HEK293 (cell line): ENCODE results near the gene CASP8AP2.

Experiments used
- CTCF ChIA-PET: fragments of 350-600 bp; formaldehyde crosslinking; extraction: SDS; loops from one replicate; lab custom pipeline; 2021; ENCODE audit warnings: antibody characterized with exemption; lab: Yijun Ruan, JAX
- POLR2A ChIA-PET: fragments of 300-600 bp; formaldehyde crosslinking; extraction: SDS; loops from one replicate; lab custom pipeline; 2020; ENCODE audit warnings: antibody characterized with exemption, inconsistent platforms; lab: Yijun Ruan, JAX
- H3K27ac ChIP-seq: fragments of 200-500 bp; sonication (Bioruptor generic); 2 replicates; pipeline ENCODE4 v1.5.1; 2014; ENCODE audit warnings: low read depth, low read length, control low read depth, inconsistent platforms; ENCODE audit errors: extremely low read depth
- H3K36me3 ChIP-seq, 2 experiments: fragments of 200-500 bp in 1 of 2; sonication (Bioruptor generic) in 1 of 2; 1 replicate in 1 of 2; 2 replicates in 1 of 2; pipeline ENCODE4 v1.5.1; 2014 to 2017; ENCODE audit warnings: inconsistent platforms in 2 of 2, low read length in 2 of 2; ENCODE audit not compliant: control insufficient read depth in 2 of 2, insufficient read depth in 1 of 2
- H3K4me1 ChIP-seq: fragments of 200-500 bp; sonication (Bioruptor generic); 2 replicates; pipeline ENCODE4 v1.5.1; 2014; ENCODE audit warnings: mild to moderate bottlenecking, low read length, inconsistent platforms; ENCODE audit not compliant: control insufficient read depth, insufficient read depth
- H3K4me3 ChIP-seq: 2 replicates; pipeline ENCODE4 v1.5.1; 2011; ENCODE audit warnings: low read depth, mild to moderate bottlenecking, control low read depth, low read length, moderate library complexity
- H3K9me3 ChIP-seq: fragments of 200-500 bp; sonication (Bioruptor generic); 2 replicates; pipeline ENCODE4 v1.5.1; 2014; ENCODE audit warnings: low read depth, low read length, inconsistent platforms; ENCODE audit not compliant: control insufficient read depth, insufficient read depth
- ATF2 ChIP-seq: fragments of 450-650 bp; formaldehyde crosslinking; IDR thresholded peaks from 2 replicates; pipeline ENCODE4 v1.5.1; 2016; ENCODE audit warnings: missing biosample characterization, missing genetic modification characterization, low read depth
- EGR2 ChIP-seq: fragments of 450-650 bp; formaldehyde crosslinking; IDR thresholded peaks from 2 replicates; pipeline ENCODE4 v1.5.1; 2016; ENCODE audit warnings: low read depth, missing biosample characterization, missing genetic modification characterization
- HOXD13 ChIP-seq: sonication (generic); formaldehyde crosslinking; IDR thresholded peaks from 2 replicates; pipeline ENCODE4 v1.8.0; 2022; ENCODE audit warnings: missing genetic modification reagents, borderline replicate concordance
- KLF16 ChIP-seq: fragments of 450-650 bp; formaldehyde crosslinking; IDR thresholded peaks from 2 replicates; pipeline ENCODE4 v1.5.1; 2017; ENCODE audit warnings: missing biosample characterization, missing genetic modification characterization
- PRDM6 ChIP-seq: fragments of 450-650 bp; formaldehyde crosslinking; IDR thresholded peaks from 2 replicates; pipeline ENCODE4 v1.5.1; 2017; ENCODE audit warnings: missing biosample characterization, missing genetic modification characterization
- ZFP37 ChIP-seq: fragments of 450-650 bp; formaldehyde crosslinking; IDR thresholded peaks from 2 replicates; pipeline ENCODE4 v1.5.1; 2016; ENCODE audit warnings: missing biosample characterization, missing genetic modification characterization
- ZNF121 ChIP-seq: fragments of 450-650 bp; formaldehyde crosslinking; IDR thresholded peaks from 2 replicates; pipeline ENCODE4 v1.5.1; 2016; ENCODE audit warnings: missing biosample characterization, missing genetic modification characterization
- ZNF223 ChIP-seq: fragments of 450-650 bp; formaldehyde crosslinking; IDR thresholded peaks from 2 replicates; pipeline ENCODE4 v1.5.1; 2016; ENCODE audit warnings: missing biosample characterization, missing genetic modification characterization
- ZNF341 ChIP-seq: fragments of 450-650 bp; formaldehyde crosslinking; IDR thresholded peaks from 2 replicates; pipeline ENCODE4; 2016; ENCODE audit warnings: low read depth, missing biosample characterization, missing genetic modification characterization
- ZNF398 ChIP-seq: fragments of 450-650 bp; formaldehyde crosslinking; IDR thresholded peaks from 2 replicates; pipeline ENCODE4 v1.5.1; 2017; ENCODE audit warnings: missing biosample characterization, missing genetic modification characterization
- ZNF514 ChIP-seq: fragments of 450-650 bp; formaldehyde crosslinking; IDR thresholded peaks from 2 replicates; pipeline ENCODE4 v1.5.1; 2016; ENCODE audit warnings: missing biosample characterization, missing genetic modification characterization
- ZNF580 ChIP-seq: fragments of 450-650 bp; formaldehyde crosslinking; IDR thresholded peaks from 2 replicates; pipeline ENCODE4 v1.5.1; 2016; ENCODE audit warnings: missing biosample characterization, missing genetic modification characterization
- ZNF777 ChIP-seq: fragments of 450-650 bp; formaldehyde crosslinking; IDR thresholded peaks from 2 replicates; pipeline ENCODE4 v1.5.1; 2017; ENCODE audit warnings: missing biosample characterization, missing genetic modification characterization, borderline replicate concordance
- TF ChIP-seq, protein P1 (sequence below): fragments of 450-650 bp; formaldehyde crosslinking; IDR thresholded peaks from 2 replicates; pipeline ENCODE4 v1.5.1; 2016; ENCODE audit warnings: missing biosample characterization, missing genetic modification characterization, borderline replicate concordance
- TF ChIP-seq, protein P2 (sequence below): fragments of 450-650 bp; formaldehyde crosslinking; conservative IDR thresholded peaks from 2 replicates; pipeline ENCODE4 v1.5.1; 2016; ENCODE audit warnings: low read depth, missing biosample characterization, missing genetic modification characterization

Gene CASP8AP2

DNA sequence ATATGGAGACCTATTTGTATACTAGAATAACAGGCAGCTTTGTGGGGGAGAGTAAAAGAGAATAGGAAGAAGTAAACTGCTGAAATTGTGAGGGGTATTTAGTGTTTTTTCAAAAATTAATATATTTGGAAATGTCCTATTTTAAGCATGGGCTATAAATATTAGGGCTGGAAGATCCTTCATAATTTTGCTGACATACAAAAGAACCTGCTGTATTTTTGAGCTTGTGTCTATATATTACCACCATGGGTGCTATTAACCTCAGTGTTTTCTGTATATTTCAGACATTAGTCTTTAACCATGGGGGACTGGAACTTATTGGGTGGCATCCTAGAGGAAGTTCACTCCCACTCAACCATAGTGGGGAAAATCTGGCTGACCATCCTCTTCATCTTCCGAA lies 64.5 kb downstream of the CASP8AP2 start, which contains the start of gene GJA10:
GJA10 (plus strand) TSS at position 301 of the 400 bp plus-strand sequence; CDS start at position 301, 0 bp downstream.
- ChIA-PET POLR2A (no interaction called here), CTCF (no interaction called here)
- Histone ChIP-seq H3K36me3 (no peaks in the 10 kb centered on the region), H3K4me1 (no peaks in the 10 kb centered on the region), H3K9me3 (no peaks in the 10 kb centered on the region), H3K27ac (no peak within 1 kb of the TSS), H3K4me3 (no peak within 1 kb of the TSS)
- TF ChIP-seq, protein P1, sequence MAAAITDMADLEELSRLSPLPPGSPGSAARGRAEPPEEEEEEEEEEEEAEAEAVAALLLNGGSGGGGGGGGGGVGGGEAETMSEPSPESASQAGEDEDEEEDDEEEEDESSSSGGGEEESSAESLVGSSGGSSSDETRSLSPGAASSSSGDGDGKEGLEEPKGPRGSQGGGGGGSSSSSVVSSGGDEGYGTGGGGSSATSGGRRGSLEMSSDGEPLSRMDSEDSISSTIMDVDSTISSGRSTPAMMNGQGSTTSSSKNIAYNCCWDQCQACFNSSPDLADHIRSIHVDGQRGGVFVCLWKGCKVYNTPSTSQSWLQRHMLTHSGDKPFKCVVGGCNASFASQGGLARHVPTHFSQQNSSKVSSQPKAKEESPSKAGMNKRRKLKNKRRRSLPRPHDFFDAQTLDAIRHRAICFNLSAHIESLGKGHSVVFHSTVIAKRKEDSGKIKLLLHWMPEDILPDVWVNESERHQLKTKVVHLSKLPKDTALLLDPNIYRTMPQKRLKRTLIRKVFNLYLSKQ (tag by site-specific recombination): no peak
- no peak for TF ChIP-seq ZNF514 (tag by site-specific recombination)
- TF ChIP-seq, protein P2, sequence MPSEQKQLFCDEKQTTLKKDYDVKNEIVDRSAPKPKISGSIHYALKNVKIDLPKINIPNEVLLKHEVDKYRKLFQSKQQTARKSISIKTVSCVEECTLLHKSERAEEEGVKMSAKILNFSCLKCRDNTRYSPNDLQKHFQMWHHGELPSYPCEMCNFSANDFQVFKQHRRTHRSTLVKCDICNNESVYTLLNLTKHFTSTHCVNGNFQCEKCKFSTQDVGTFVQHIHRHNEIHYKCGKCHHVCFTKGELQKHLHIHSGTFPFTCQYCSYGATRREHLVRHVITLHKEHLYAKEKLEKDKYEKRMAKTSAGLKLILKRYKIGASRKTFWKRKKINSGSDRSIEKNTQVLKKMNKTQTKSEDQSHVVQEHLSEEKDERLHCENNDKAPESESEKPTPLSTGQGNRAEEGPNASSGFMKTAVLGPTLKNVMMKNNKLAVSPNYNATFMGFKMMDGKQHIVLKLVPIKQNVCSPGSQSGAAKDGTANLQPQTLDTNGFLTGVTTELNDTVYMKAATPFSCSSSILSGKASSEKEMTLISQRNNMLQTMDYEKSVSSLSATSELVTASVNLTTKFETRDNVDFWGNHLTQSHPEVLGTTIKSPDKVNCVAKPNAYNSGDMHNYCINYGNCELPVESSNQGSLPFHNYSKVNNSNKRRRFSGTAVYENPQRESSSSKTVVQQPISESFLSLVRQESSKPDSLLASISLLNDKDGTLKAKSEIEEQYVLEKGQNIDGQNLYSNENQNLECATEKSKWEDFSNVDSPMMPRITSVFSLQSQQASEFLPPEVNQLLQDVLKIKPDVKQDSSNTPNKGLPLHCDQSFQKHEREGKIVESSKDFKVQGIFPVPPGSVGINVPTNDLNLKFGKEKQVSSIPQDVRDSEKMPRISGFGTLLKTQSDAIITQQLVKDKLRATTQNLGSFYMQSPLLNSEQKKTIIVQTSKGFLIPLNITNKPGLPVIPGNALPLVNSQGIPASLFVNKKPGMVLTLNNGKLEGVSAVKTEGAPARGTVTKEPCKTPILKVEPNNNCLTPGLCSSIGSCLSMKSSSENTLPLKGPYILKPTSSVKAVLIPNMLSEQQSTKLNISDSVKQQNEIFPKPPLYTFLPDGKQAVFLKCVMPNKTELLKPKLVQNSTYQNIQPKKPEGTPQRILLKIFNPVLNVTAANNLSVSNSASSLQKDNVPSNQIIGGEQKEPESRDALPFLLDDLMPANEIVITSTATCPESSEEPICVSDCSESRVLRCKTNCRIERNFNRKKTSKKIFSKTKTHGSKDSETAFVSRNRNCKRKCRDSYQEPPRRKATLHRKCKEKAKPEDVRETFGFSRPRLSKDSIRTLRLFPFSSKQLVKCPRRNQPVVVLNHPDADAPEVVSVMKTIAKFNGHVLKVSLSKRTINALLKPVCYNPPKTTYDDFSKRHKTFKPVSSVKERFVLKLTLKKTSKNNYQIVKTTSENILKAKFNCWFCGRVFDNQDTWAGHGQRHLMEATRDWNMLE (tag by site-specific recombination): no peak
- no peak for TF ChIP-seq HOXD13
- TF ChIP-seq ZNF223 (tag by site-specific recombination): no peak
- TF ChIP-seq ZNF341 (tag by site-specific recombination): no peak
- no peak for TF ChIP-seq ZNF121 (tag by site-specific recombination)
- no peak for TF ChIP-seq ZFP37 (tag by site-specific recombination)
- no peak for TF ChIP-seq ZNF777
- TF ChIP-seq ZNF398 (tag by site-specific recombination): no peak
- no peak for TF ChIP-seq KLF16 (tag by site-specific recombination)
- no peak for TF ChIP-seq PRDM6
- TF ChIP-seq ATF2: no peak
- no peak for TF ChIP-seq ZNF580 (tag by site-specific recombination)
- no peak for TF ChIP-seq EGR2
- TF ChIP-seq, all 188 proteins: peak for 0
